ENCODE measurements around the gene SLC44A2.

DNA sequence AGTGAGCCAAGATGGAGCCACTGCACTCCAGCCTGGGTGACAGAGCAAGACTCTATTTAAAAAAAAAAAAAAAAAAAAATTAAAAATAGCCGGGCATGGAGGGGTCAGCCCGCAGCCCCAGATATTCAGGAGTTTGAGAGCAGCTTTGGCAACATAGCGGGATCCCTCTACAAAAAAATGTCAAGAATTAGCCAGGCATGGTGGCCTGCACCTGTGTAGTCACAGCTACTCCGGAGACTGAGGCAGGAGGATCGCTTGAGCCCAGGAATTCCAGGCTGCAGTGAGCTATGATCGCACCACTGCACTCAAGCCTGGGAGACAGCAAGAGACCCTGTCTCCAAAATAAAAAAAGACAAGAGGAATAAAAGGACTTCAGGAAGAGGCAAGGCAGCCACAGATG, 39.0 kb upstream of the SLC44A2 start:
- TF ChIP-seq, protein P1, sequence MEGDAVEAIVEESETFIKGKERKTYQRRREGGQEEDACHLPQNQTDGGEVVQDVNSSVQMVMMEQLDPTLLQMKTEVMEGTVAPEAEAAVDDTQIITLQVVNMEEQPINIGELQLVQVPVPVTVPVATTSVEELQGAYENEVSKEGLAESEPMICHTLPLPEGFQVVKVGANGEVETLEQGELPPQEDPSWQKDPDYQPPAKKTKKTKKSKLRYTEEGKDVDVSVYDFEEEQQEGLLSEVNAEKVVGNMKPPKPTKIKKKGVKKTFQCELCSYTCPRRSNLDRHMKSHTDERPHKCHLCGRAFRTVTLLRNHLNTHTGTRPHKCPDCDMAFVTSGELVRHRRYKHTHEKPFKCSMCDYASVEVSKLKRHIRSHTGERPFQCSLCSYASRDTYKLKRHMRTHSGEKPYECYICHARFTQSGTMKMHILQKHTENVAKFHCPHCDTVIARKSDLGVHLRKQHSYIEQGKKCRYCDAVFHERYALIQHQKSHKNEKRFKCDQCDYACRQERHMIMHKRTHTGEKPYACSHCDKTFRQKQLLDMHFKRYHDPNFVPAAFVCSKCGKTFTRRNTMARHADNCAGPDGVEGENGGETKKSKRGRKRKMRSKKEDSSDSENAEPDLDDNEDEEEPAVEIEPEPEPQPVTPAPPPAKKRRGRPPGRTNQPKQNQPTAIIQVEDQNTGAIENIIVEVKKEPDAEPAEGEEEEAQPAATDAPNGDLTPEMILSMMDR (IDR thresholded peaks at IDR 0.05): no peak
- no peak for TF ChIP-seq POLR2AphosphoS5 (IDR thresholded peaks at IDR 0.05)
- TF ChIP-seq EP300 (IDR thresholded peaks at IDR 0.05; ENCODE audit: low read depth): no peak
